T-helper 22 cell (primary cell): ENCODE data around the gene TTC12.

Experiments used
- DNase-seq: peaks from one replicate; pipeline ENCODE4 v3.0.0-alpha.2; 2020; ENCODE audit warnings: low read depth

TTC12 gene

DNA sequence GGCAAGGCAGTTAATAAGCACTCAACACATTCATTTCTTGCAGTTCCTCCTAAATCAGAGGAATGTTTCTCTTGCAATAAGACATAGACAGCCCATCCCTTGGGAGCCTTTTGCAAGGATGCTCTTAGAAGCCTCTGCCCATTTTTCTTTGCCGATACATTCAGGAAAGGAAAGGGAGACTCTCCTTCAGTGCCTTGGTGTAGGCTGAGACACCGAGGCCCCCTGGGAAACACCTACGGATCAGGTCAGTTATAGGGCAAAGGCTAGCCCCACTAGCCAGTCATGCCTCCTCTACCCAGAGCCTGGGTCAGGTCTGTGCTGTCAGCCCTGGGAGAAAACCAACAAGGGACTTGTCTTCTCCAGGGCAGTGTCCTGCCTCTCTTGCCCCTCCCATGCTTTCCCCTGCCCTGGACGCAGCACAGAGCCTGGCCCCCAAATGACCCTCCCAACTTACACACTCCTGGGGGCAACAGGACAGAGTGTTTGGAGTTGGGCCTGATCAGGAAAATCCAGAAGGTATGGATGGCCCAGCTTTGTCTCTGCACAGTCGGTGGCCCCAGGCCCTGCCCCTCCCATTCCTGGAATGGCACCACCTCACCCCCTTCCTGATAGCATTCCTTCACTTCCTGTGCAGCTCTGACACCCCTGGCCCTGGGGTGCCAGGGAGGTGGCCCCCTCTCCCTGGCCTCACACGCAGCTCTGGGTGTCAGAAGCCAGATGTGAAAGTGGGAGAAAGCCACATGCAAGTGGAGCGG, 91.5 kb downstream of the TTC12 start:
- DNase-seq: no peak

DNA sequence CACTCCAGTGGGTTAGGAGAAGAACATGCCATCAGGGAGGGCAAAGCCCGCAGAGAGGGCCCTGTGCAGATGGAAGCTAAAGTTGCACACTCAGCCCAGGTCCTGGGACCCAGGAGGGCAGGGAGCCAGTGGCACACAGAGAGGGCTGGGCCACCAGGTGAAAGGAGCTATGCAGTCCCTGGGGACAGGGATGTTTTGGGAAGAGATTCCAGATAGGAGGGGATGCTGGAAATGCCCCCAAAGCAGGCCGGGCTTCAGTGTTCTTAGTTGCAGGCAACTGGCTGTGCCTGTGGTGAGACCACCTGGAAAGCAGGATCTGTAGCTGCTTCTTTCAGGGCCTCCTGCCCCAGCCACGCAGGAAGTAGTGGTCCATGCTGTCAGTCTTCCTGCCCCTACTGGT, 92.8 kb downstream of the TTC12 start:
- no peak for DNase-seq

GRCh38 chr11:113408206-113408605, 93.8 kb downstream of the TTC12 start:
- DNase-seq: no peak

GRCh38 chr11:113408887-113409286, 94.5 kb downstream of the TTC12 start:
- DNase-seq: no peak

- no peak for DNase-seq
Observed at GRCh38 chr11:113409526-113409925, 95.1 kb downstream of the TTC12 start.

DNA sequence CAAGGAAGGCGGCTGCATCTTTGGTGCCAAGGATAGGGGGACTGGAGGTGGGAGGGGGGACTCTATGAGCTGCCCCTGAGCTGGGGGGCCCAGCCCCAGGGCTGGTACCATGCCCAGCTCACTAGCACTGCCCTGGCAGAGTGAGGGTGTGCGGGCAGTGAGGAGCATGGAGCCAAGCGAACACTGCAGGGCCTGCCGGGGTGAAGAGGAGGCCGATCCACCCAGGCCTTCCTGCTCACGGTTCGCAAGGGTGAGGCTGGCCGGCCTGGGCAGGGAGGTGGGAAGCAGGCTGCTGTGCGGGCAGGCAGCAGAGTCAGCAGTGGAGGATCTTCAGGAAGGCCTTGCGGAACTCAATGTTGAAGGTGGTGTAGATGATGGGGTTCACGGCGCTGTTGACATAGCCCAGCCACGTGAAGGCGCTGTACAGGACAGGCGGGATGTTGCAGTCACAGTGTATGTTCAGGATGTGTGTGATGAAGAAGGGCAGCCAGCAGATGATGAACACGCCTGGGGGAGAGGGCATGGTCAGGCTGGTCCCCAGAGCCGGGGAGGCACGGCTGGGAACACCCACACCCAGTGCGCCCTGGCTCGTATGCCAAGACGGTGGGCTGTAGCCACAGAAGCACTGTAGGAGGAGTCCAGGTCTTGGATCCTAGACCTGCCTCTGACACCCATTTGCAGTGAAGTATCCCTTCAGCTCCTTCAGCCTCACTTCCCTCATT, 96.2 kb downstream of the TTC12 start:
- DNase-seq: no peak

GRCh38 chr11:113411536-113411935, 97.2 kb downstream of the TTC12 start:
- DNase-seq: no peak

GRCh38 chr11:113412675-113413074, 98.3 kb downstream of the TTC12 start:
- DNase-seq: no peak

- DNase-seq: no peak
Observed at GRCh38 chr11:113415343-113415742, 101.0 kb downstream of the TTC12 start.
